HepG2 (cell line): ENCODE results near the gene ABCC1. TPM values are rescaled to one million over a fixed set of nuclear protein-coding genes. Genes with fewer than 3 reads are reported as not detected.

ENCODE experiments used
- CBX5 ChIP-seq: sonication (generic); formaldehyde crosslinking; IDR thresholded peaks from 2 replicates; pipeline ENCODE4 v1.4.0; 2020; ENCODE audit warnings: missing genetic modification reagents, borderline replicate concordance
- DMAP1 ChIP-seq: IDR thresholded peaks from 2 replicates; pipeline ENCODE4 v1.6.1; 2016
- FOXO1 ChIP-seq: sonication (generic); formaldehyde crosslinking; IDR thresholded peaks from 2 replicates; pipeline ENCODE4 v1.4.0; 2020; ENCODE audit warnings: missing genetic modification reagents
- HDAC2 ChIP-seq: sonication (generic); formaldehyde crosslinking; IDR thresholded peaks from 2 replicates; pipeline ENCODE4 v1.4.0; 2020; ENCODE audit warnings: missing genetic modification reagents
- IRF2 ChIP-seq: IDR thresholded peaks from 2 replicates; pipeline ENCODE4 v1.6.1; 2018; ENCODE audit warnings: missing genetic modification reagents, missing compliant biosample characterization
- KMT2A ChIP-seq: sonication (generic); formaldehyde crosslinking; IDR thresholded peaks from 2 replicates; pipeline ENCODE4 v1.4.0; 2020; ENCODE audit warnings: missing genetic modification reagents
- PHB2 ChIP-seq: fragments of 450-650 bp; IDR thresholded peaks from 2 replicates; pipeline ENCODE4 v1.6.1; 2018; ENCODE audit not compliant: partially characterized antibody
- RXRA ChIP-seq: sonication (generic); formaldehyde crosslinking; IDR thresholded peaks from 2 replicates; pipeline ENCODE4 v1.5.1; 2020; ENCODE audit warnings: missing genetic modification reagents
- STAT6 ChIP-seq: sonication (generic); formaldehyde crosslinking; IDR thresholded peaks from 2 replicates; pipeline ENCODE4 v1.4.0; 2020; ENCODE audit warnings: missing genetic modification reagents, mild to moderate bottlenecking, borderline replicate concordance
- TAF1 ChIP-seq: sonication (generic); formaldehyde crosslinking; IDR thresholded peaks from 2 replicates; pipeline ENCODE4 v1.4.0; 2020; ENCODE audit warnings: missing genetic modification reagents
- TBP ChIP-seq: sonication (generic); formaldehyde crosslinking; IDR thresholded peaks from 2 replicates; pipeline ENCODE4 v1.5.0; 2020; ENCODE audit warnings: missing genetic modification reagents
- YEATS2 ChIP-seq: sonication (generic); formaldehyde crosslinking; IDR thresholded peaks from 2 replicates; pipeline ENCODE4 v1.4.0; 2020; ENCODE audit warnings: missing genetic modification reagents, borderline replicate concordance
- ZBTB7B ChIP-seq: sonication (generic); formaldehyde crosslinking; IDR thresholded peaks from 2 replicates; pipeline ENCODE4 v1.4.0; 2020; ENCODE audit warnings: missing genetic modification reagents
- ZC3H4 ChIP-seq: sonication (generic); formaldehyde crosslinking; IDR thresholded peaks from 2 replicates; pipeline ENCODE4 v1.4.0; 2020; ENCODE audit warnings: missing genetic modification reagents, borderline replicate concordance
- ZNF12 ChIP-seq: sonication (generic); formaldehyde crosslinking; IDR thresholded peaks from 2 replicates; pipeline ENCODE4 v1.5.0; 2020; ENCODE audit warnings: missing genetic modification reagents
- ZNF232 ChIP-seq: sonication (generic); formaldehyde crosslinking; IDR thresholded peaks from 2 replicates; pipeline ENCODE4 v1.4.0; 2020; ENCODE audit warnings: missing genetic modification reagents, borderline replicate concordance
- ZNF333 ChIP-seq: sonication (generic); formaldehyde crosslinking; IDR thresholded peaks from 2 replicates; pipeline ENCODE4 v1.4.0; 2020; ENCODE audit warnings: mild to moderate bottlenecking, missing genetic modification reagents, borderline replicate concordance
- ZNF530 ChIP-seq: sonication (generic); formaldehyde crosslinking; IDR thresholded peaks from 2 replicates; pipeline ENCODE4 v1.5.0; 2020; ENCODE audit warnings: low read depth, mild to moderate bottlenecking, missing genetic modification reagents
- ZNF580 ChIP-seq: IDR thresholded peaks from 2 replicates; pipeline ENCODE4 v1.6.1; 2016; ENCODE audit warnings: low read depth, borderline replicate concordance
- ZNF598 ChIP-seq: sonication (generic); formaldehyde crosslinking; IDR thresholded peaks from 2 replicates; pipeline ENCODE4 v1.5.1; 2020; ENCODE audit warnings: mild to moderate bottlenecking, missing genetic modification reagents, borderline replicate concordance
- ZNF619 ChIP-seq: sonication (generic); formaldehyde crosslinking; IDR thresholded peaks from 2 replicates; pipeline ENCODE4 v1.4.0; 2020; ENCODE audit warnings: mild to moderate bottlenecking, missing genetic modification reagents
- ZNF891 ChIP-seq: sonication (generic); formaldehyde crosslinking; IDR thresholded peaks from 2 replicates; pipeline ENCODE4 v1.5.0; 2020; ENCODE audit warnings: mild to moderate bottlenecking, missing genetic modification reagents
- ZUFSP ChIP-seq: sonication (generic); formaldehyde crosslinking; IDR thresholded peaks from 2 replicates; pipeline ENCODE4 v1.9.0; 2021; ENCODE audit warnings: missing genetic modification reagents, mild to moderate bottlenecking, borderline replicate concordance
- polyA plus RNA-seq, 8 experiments: library from polyadenylated mRNA; depleted of rRNA in 3 of 8; stranded (reverse) in 7 of 8; unstranded in 1 of 8; fragments of >200 nt; fragmentation: Illumina TruSeq in 4 of 8; extraction: Trizol in 4 of 8; gene quantifications; 2 replicates each; pipeline versions ENCODE4 v1.2.1 to v1.2.3, GENCODE V29; 2011 to 2016; ENCODE audit warnings: low read depth in 4 of 8, missing spikeins in 1 of 8, mixed read lengths in 1 of 8; ENCODE audit not compliant: insufficient read depth in 1 of 8
- total RNA-seq, 5 experiments: library from RNA; depleted of rRNA; stranded (reverse); fragments of >200 nt; fragmentation: Illumina TruSeq; extraction: Trizol; gene quantifications; 2 replicates each; pipeline ENCODE4 v1.2.3, GENCODE V29; 2016; ENCODE audit warnings: low read depth in 1 of 5
- TF ChIP-seq, protein P1 (sequence below): sonication (generic); formaldehyde crosslinking; IDR thresholded peaks from 2 replicates; pipeline ENCODE4 v1.4.0; 2020; ENCODE audit warnings: missing genetic modification reagents, mild to moderate bottlenecking, borderline replicate concordance

Gene ABCC1
- total and polyA plus RNA-seq, 2 of the 13 experiments (the other 11 are each of a cell fraction or from before 2014, with no cell fraction given), result 13.0 to 30.6 TPM

DNA sequence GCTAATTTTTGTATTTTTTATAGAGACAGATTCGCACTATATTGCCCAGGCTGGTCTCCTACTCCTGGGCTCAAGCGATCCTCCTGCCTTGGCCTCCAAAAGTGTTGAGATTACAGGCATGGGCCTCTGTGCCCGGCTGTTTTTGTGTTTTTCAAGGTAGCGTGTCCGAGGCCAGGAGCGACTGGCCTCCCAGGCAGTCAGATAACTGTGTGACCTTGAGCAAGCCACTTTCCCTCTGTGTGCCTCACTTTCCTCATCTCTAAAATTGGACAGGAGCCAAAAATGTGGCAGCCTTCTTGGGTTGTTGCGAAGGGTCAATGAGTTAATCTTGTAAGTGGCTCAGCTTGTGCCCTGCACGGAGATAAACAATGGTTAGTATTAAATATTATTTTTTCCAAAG is 2.4 kb downstream of the ABCC1 start (continued):
- no peak for TF ChIP-seq ZUFSP (CRISPR knock-in tag)
- 0 out of 2 replicates have a peak, but pooled peaks have one; percentile 39 for TF ChIP-seq DMAP1 (CRISPR knock-in tag)
- TF ChIP-seq, protein P1, sequence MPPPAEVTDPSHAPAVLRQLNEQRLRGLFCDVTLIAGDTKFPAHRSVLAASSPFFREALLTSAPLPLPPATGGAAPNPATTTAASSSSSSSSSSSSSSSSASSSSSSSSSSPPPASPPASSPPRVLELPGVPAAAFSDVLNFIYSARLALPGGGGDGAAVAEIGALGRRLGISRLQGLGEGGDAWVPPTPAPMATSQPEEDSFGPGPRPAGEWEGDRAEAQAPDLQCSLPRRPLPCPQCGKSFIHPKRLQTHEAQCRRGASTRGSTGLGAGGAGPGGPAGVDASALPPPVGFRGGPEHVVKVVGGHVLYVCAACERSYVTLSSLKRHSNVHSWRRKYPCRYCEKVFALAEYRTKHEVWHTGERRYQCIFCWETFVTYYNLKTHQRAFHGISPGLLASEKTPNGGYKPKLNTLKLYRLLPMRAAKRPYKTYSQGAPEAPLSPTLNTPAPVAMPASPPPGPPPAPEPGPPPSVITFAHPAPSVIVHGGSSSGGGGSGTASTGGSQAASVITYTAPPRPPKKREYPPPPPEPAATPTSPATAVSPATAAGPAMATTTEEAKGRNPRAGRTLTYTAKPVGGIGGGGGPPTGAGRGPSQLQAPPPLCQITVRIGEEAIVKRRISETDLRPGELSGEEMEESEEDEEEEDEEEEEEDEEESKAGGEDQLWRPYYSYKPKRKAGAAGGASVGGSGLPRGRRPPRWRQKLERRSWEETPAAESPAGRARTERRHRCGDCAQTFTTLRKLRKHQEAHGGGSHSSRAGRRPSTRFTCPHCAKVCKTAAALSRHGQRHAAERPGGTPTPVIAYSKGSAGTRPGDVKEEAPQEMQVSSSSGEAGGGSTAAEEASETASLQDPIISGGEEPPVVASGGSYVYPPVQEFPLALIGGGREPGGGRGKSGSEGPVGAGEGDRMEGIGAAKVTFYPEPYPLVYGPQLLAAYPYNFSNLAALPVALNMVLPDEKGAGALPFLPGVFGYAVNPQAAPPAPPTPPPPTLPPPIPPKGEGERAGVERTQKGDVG (CRISPR knock-in tag), result peak; percentile 38; the same call in 1 of the 2 replicates
- TF ChIP-seq YEATS2 (CRISPR knock-in tag), result peak; percentile 42; the same call in 1 of the 2 replicates
- TF ChIP-seq TBP (CRISPR knock-in tag), result no peak
- TF ChIP-seq PHB2, result no peak
- 0 out of 2 replicates have a peak, but pooled peaks have one; percentile 33 for TF ChIP-seq KMT2A (CRISPR knock-in tag)
- peak; percentile 15; the same call in 1 of the 2 replicates for TF ChIP-seq IRF2 (CRISPR knock-in tag)
- 0 out of 2 replicates have a peak, but pooled peaks have one; percentile 32 for TF ChIP-seq ZC3H4 (CRISPR knock-in tag)
- 0 out of 2 replicates have a peak, but pooled peaks have one; percentile 30 for TF ChIP-seq ZNF12 (CRISPR knock-in tag)
- peak; percentile 8; the same call in 1 of the 2 replicates for TF ChIP-seq FOXO1 (CRISPR knock-in tag)
- 0 out of 2 replicates have a peak, but pooled peaks have one; percentile 39 for TF ChIP-seq ZNF232 (CRISPR knock-in tag)
- TF ChIP-seq CBX5, result peak; percentile 40; the same call in 1 of the 2 replicates
- 0 out of 2 replicates have a peak, but pooled peaks have one; percentile 60 for TF ChIP-seq ZNF619 (CRISPR knock-in tag)
- no peak for TF ChIP-seq STAT6 (CRISPR knock-in tag)
- peak; percentile 63; the same call in 1 of the 2 replicates for TF ChIP-seq ZNF891
- TF ChIP-seq ZNF530, result no peak
- TF ChIP-seq HDAC2 (CRISPR knock-in tag), result 0 out of 2 replicates have a peak, but pooled peaks have one; percentile 31
- no peak for TF ChIP-seq ZNF333 (CRISPR knock-in tag)
- TF ChIP-seq RXRA (CRISPR knock-in tag), result peak; percentile 35; the same call in 1 of the 2 replicates
- TF ChIP-seq ZBTB7B (CRISPR knock-in tag), result 0 out of 2 replicates have a peak, but pooled peaks have one; percentile 50
- TF ChIP-seq ZNF580, result peak; percentile 73; the same call in 1 of the 2 replicates
- TF ChIP-seq ZNF598 (CRISPR knock-in tag), result peak; percentile 81; the same call in 1 of the 2 replicates
- peak; percentile 22; the same call in 1 of the 2 replicates for TF ChIP-seq TAF1 (CRISPR knock-in tag)
